Measurements from ENCODE around the gene CELF2. TPM values are rescaled to one million over a fixed set of nuclear protein-coding genes. Genes with fewer than 3 reads are reported as not detected.
A peak's percentile ranks its signal among the peaks of the same experiment; 100 is the strongest.

CELF2 gene
- total and polyA plus RNA-seq, 8 donors, result 58.0 to 107 (median 65.9) TPM

- Histone ChIP-seq H3K9me3 (no peaks in the 10 kb centered on the region), H3K36me3 (no peaks in the 10 kb centered on the region), H3K4me1 (peaks cover 8 to 53% of the 10 kb centered on the region in 2 donors), H3K4me3 (no peak overlapping the region), H3K27ac (peak overlapping the region in 1 of 2 donors; percentile 97), H3K27me3 (no peaks in the 10 kb centered on the region)
- ATAC-seq (no peak), DNase-seq (no peak)
- intact Hi-C loops (cut with DNase I), result no loop called here
- TF ChIP-seq CTCF (IDR thresholded peaks at IDR 0.05), result no peak
These were observed 142.0 kb downstream of the CELF2 start for GRCh38 chr10:11159543-11160215.

GRCh38 chr10:11161096-11161495, 143.4 kb downstream of the CELF2 start:
- ATAC-seq (no peak), DNase-seq (peak in 1 of 4 donors; percentile 66)
- no peak overlapping the region for H3K4me3 ChIP-seq
- H3K27me3 ChIP-seq, result peaks cover 0 to 7% of the 10 kb centered on the region in 2 donors
- H3K4me1 ChIP-seq, result peaks cover 8 to 64% of the 10 kb centered on the region in 2 donors
- H3K9me3 ChIP-seq, result no peaks in the 10 kb centered on the region
- intact Hi-C loops (cut with DNase I), result no loop called here
- no peak for TF ChIP-seq CTCF (IDR thresholded peaks at IDR 0.05)
- peak overlapping the region in 1 of 2 donors; percentile 97 for H3K27ac ChIP-seq
- H3K36me3 ChIP-seq, result no peaks in the 10 kb centered on the region

GRCh38 chr10:11161910-11162309, 144.2 kb downstream of the CELF2 start:
- intact Hi-C loops (cut with DNase I), result no loop called here
- DNase-seq (no peak), ATAC-seq (no peak)
- H3K4me1 ChIP-seq, result peaks cover 8 to 64% of the 10 kb centered on the region in 2 donors
- no peaks in the 10 kb centered on the region for H3K36me3 ChIP-seq
- H3K27me3 ChIP-seq, result peaks cover 0 to 7% of the 10 kb centered on the region in 2 donors
- H3K27ac ChIP-seq, result peak overlapping the region in 1 of 2 donors; percentile 97
- no peak for TF ChIP-seq CTCF (IDR thresholded peaks at IDR 0.05)
- no peak overlapping the region for H3K4me3 ChIP-seq
- H3K9me3 ChIP-seq, result no peaks in the 10 kb centered on the region

GRCh38 chr10:11162828-11163599, 145.3 kb downstream of the CELF2 start:
- Histone ChIP-seq H3K27ac (peak overlapping the region; percentile 58 to 97), H3K9me3 (no peaks in the 10 kb centered on the region), H3K4me3 (peak overlapping the region in 1 of 2 donors; percentile 80), H3K36me3 (peaks cover 0 to 3% of the 10 kb centered on the region in 2 donors), H3K27me3 (peaks cover 0 to 7% of the 10 kb centered on the region in 2 donors), H3K4me1 (peaks cover 8 to 64% of the 10 kb centered on the region in 2 donors)
- intact Hi-C loops (cut with DNase I), result no loop called here
- peak; percentile 55 for ATAC-seq
- TF ChIP-seq CTCF (IDR thresholded peaks at IDR 0.05), result no peak
- peak in 2 of 4 donors; percentile 74 to 79 for DNase-seq

Measured in left lung (tissue), 10 donors.